Natural killer cell treated with Interleukin-12 subunit alpha and Interleukin-12 subunit beta and Interleukin-15 and Interleukin-18, amount 100 ng/mL, for 72 hours (primary cell): ENCODE measurements around the gene FOXL3. TPM values are rescaled to one million over a fixed set of nuclear protein-coding genes. Genes with fewer than 3 reads are reported as not detected.

Source experiments
- ATAC-seq, 2 donors: fragments of 150-1000 bp; cut with Tn5 transposase in 1 of 2; sonication (Bioruptor Pico), chemical (Tn5 transposase) in 1 of 2; 2 replicates each; pipeline ENCODE4 v1.10.0; 2021
- DNase-seq: peaks from one replicate; pipeline ENCODE4 v3.0.0; 2022; ENCODE audit warnings: low spot score
- H3K27ac Mint-ChIP-seq, 2 donors: 1 replicate in 1 of 2; 2 replicates in 1 of 2; pipeline ENCODE4 v1.8.0; 2022; ENCODE audit warnings: mixed read lengths in 2 of 2, mild to moderate bottlenecking in 1 of 2, moderate library complexity in 1 of 2
- H3K27me3 Mint-ChIP-seq, 2 donors: 1 replicate in 1 of 2; 2 replicates in 1 of 2; pipeline ENCODE4 v1.8.0; 2022; ENCODE audit warnings: mixed read lengths in 2 of 2
- H3K36me3 Mint-ChIP-seq: one replicate; pipeline ENCODE4 v1.8.0; 2022; ENCODE audit warnings: mixed read lengths
- H3K4me1 Mint-ChIP-seq, 2 donors: 1 replicate in 1 of 2; 2 replicates in 1 of 2; pipeline ENCODE4 v1.8.0; 2022; ENCODE audit warnings: low read depth in 2 of 2, mixed read lengths in 2 of 2, mild to moderate bottlenecking in 1 of 2
- H3K4me3 Mint-ChIP-seq: one replicate; pipeline ENCODE4 v1.8.0; 2022; ENCODE audit warnings: mixed read lengths
- H3K9me3 Mint-ChIP-seq: 2 replicates; pipeline ENCODE4 v1.8.0; 2022; ENCODE audit warnings: mixed read lengths
- total RNA-seq, 2 donors: library from RNA; stranded (reverse); gene quantifications; one replicate each; pipeline ENCODE4 v1.2.3, GENCODE V29; 2022

The FOXL3 gene
- total RNA-seq, 2 donors from 2014 or later = not detected

DNA sequence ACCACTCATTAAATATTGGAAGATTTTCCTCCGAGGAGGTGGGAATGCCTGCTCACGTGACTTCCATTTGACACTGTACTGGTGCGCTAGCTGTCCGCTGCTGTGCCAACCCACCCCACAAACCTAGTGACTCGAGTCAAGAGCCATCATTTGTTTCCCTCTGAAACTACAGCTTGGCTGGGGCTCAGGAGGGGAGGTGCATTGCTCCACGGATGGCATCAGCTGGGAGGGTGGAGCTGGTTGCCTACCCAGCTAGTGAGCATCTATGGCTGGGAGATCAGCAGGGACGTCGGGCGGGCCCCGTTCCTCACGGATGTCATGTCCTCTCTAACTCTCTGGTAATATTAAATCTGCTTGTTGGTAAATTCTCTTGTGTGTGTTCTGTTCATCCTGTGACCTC lies 9.5 kb upstream of the FOXL3 start:
- Mint-ChIP-seq H3K27me3 (peaks cover 13 to 14% of the 10 kb centered on the region in 2 donors), H3K27ac (no peak overlapping the region), H3K4me1 (no peaks in the 10 kb centered on the region), H3K9me3 (no peaks in the 10 kb centered on the region), H3K36me3 (no peaks in the 10 kb centered on the region), H3K4me3 (no peak overlapping the region)
- no peak for DNase-seq
- ATAC-seq = no peak

DNA sequence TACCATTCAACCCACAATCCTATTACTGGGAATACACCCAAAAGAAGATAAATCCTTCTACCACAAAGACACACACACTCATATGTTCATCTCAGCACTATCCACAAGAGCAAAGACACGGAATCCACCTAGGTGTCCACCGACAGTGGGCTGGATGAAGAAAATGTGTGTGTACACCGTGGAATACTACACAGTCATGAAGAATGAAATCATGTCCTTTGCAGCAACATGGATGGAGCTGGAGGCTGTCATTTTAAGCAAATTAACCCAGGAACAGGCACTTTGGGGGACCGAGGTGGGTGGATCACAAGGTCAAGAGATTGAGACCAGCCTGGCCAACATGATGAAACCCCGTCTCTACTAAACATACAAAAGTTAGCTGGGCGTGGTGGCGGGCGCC lies 8.3 kb upstream of the FOXL3 start:
- ATAC-seq = no peak
- Mint-ChIP-seq H3K27me3 (peaks cover 13 to 16% of the 10 kb centered on the region in 2 donors), H3K36me3 (no peaks in the 10 kb centered on the region)

DNA sequence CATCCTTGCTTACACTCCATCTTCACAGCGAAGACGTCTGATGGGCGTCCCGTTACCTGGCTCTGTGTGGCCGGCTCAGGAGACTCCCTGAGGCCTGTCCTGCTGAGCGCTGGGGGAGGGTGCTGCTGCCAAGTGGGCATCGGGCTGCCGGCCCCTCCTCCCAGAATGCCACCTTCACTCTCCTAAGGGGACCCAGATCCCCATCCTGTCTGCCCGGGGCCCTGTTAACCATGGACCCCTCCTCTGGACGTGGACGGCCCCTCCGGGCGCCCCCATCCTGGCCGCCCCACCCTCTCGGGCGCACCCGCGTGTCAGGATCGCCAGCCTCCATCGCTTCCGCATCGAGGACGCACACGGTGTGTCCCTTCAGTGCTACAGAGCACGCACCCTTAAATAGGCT lies 7.3 kb upstream of the FOXL3 start:
- Mint-ChIP-seq H3K4me3 (no peak overlapping the region), H3K27ac (no peak overlapping the region), H3K36me3 (no peaks in the 10 kb centered on the region), H3K9me3 (no peaks in the 10 kb centered on the region), H3K27me3 (peaks cover 16 to 20% of the 10 kb centered on the region in 2 donors), H3K4me1 (no peaks in the 10 kb centered on the region)
- no peak for DNase-seq
- ATAC-seq = no peak

More for the DNA sequence above, 8.3 kb upstream of the FOXL3 start:
- Mint-ChIP-seq H3K4me3 (no peak overlapping the region), H3K9me3 (no peaks in the 10 kb centered on the region), H3K4me1 (no peaks in the 10 kb centered on the region), H3K27ac (no peak overlapping the region)
- DNase-seq = no peak

DNA sequence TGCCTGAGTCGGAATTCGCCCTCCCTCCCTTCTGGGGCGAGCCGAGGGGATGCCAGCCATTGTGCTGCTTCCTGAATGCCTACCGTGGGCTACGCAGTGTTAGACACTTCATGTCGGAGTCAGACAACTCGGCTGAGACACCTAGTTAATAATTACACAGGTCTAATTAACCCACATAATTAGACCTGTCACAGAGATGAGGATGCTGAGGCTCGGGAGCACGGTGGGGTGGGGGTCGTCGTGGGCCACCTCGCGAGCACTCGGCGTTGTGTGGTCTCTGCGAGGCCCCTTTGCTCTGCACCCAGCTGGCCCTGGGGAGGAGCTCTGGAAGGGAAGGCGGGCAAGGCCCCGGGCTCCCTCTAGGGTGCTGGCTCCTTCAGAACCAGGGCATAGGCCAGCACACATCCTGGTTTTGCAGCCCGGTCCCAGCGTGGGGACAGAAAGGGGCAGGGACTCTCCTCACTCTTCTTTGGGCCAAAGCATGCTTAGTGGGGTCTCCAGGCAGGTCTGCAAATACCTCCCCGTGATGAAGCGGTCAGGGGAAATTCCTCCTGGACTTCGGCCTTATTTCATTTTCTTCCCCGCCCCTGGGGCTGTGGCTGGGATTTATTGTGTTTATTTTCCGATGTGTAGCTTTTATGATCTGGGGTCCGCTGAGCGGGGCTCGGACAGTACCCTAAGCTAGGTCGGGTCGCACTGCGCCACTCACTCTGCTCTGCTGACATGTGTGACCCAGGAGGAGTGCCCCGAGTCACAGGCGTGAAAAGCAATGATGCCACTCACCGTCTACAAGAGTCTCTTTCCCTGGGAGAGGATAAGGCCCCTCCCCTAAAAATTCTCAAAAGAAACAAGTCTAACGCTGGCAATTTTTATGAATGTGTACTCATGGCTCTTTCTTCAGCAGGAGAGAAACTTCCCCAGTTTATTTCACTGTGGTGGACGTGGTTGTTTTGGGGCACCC lies 4.9 kb upstream of the FOXL3 start:
- Mint-ChIP-seq H3K4me3 (no peak overlapping the region), H3K4me1 (no peaks in the 10 kb centered on the region), H3K36me3 (no peaks in the 10 kb centered on the region), H3K27ac (no peak overlapping the region), H3K9me3 (no peaks in the 10 kb centered on the region), H3K27me3 (peaks cover 18 to 26% of the 10 kb centered on the region in 2 donors)
- ATAC-seq (no peak), DNase-seq (no peak)

DNA sequence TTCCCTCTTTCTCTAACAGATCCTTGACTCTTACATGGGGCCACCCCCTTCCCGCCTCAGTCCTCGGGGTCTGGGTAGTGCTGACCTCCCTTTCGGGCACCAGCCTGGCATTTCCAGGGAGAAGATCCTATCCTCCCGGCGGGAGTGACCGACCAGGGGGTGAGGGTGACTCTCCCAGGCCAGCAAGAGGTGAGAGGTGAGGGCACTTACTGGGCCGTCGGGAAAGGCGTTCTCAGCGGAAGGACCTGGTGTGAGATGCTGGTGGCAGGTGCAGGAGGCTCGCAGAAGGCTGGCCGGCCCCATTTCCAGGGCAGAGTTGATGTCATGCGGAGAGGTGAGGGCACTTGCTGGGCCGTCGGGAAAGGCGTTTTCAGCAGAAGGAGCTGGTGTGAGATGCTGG lies 4.2 kb upstream of the FOXL3 start:
- H3K4me3 Mint-ChIP-seq = no peak overlapping the region

DNA sequence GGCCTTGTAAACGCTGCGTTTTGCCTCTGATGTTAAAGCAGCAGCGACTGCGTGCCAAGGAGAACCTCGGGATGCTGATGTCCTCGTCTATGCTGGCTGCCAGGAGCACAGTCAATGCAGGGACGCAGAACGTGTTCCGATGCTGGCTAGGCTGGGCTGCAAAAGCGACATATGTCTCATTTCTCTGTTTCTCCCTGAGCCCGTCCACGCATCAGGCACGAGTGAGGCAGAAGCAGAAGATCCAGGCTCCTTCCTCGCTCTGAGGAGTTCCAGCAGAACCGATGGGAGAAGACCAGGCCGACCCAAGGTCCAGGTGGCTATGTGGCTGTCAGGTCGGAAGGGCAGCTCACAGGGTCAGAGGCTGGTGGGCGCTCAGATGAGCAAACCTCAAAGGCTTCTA lies 3.7 kb upstream of the FOXL3 start:
- no peaks in the 10 kb centered on the region for H3K4me1 Mint-ChIP-seq
- no peak overlapping the region for H3K4me3 Mint-ChIP-seq
- H3K27me3 Mint-ChIP-seq = peaks cover 16 to 17% of the 10 kb centered on the region in 2 donors
- H3K9me3 Mint-ChIP-seq = no peaks in the 10 kb centered on the region
- no peak for ATAC-seq
- no peak for DNase-seq
- H3K27ac Mint-ChIP-seq = no peak overlapping the region
- no peaks in the 10 kb centered on the region for H3K36me3 Mint-ChIP-seq

More for the DNA sequence above, 4.2 kb upstream of the FOXL3 start:
- no peak for ATAC-seq
- Mint-ChIP-seq H3K9me3 (no peaks in the 10 kb centered on the region), H3K36me3 (no peaks in the 10 kb centered on the region), H3K27me3 (peaks cover 16 to 21% of the 10 kb centered on the region in 2 donors), H3K27ac (no peak overlapping the region), H3K4me1 (no peaks in the 10 kb centered on the region)
- no peak for DNase-seq

DNA sequence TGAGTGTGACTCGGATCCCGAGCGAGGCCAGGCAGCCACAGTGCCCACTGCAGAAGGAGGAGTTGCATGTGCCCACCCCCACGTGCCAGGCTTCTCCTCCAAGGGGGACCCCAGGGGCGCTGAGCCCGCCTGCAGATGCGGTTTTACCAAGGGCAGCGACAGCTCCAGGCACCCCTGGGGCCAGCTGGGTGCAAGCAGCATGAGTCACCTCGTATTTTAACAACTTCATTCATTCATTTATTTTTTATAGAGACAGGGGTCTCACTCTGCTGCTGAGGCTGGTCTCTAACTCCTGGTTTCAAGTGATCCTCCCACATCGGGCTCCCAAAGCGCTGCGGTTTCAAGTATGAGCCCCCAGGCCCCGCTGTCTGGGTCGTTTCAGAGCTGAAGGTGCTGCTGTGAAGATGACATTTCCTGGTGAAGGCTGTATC lies 1.3 kb upstream of the FOXL3 start:
- Mint-ChIP-seq H3K27me3 (peaks cover 17 to 20% of the 10 kb centered on the region in 2 donors), H3K9me3 (no peaks in the 10 kb centered on the region), H3K27ac (no peak overlapping the region), H3K4me1 (no peaks in the 10 kb centered on the region), H3K4me3 (no peak overlapping the region), H3K36me3 (no peaks in the 10 kb centered on the region)
- DNase-seq (no peak), ATAC-seq (no peak)

DNA sequence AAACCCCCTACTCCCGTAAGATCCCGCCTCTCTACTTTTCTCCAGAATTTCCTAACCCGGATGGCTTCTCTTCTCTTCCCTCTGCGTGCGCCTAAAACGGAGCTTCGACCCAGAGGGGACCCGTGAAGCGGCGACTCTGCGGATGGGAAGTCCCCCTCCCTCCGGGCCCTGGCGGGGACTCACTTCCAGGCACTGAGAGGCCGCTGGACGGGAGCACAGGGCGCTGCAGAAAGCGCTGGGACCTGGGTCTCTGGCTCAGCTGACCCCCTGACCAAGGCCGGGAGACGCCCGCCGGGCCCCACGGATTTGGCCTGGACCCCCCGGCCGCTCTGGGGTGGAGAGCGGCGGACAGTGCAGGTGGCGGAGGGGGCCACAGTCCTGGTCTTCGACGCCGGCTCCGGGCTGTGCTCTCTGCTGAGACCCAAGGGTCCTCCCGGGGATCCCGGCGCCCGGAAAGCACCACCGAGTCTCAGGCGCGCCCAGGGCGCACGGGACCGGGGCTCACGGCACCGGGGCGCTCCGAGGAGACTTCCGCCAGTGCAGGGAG lies 688 bp upstream of the FOXL3 start:
- no peaks in the 10 kb centered on the region for H3K9me3 Mint-ChIP-seq
- H3K4me3 Mint-ChIP-seq = no peak overlapping the region
- ATAC-seq = no peak
- no peak overlapping the region for H3K27ac Mint-ChIP-seq
- DNase-seq = no peak
- H3K27me3 Mint-ChIP-seq = peaks cover 17 to 20% of the 10 kb centered on the region in 2 donors
- H3K36me3 Mint-ChIP-seq = no peaks in the 10 kb centered on the region
- no peaks in the 10 kb centered on the region for H3K4me1 Mint-ChIP-seq

DNA sequence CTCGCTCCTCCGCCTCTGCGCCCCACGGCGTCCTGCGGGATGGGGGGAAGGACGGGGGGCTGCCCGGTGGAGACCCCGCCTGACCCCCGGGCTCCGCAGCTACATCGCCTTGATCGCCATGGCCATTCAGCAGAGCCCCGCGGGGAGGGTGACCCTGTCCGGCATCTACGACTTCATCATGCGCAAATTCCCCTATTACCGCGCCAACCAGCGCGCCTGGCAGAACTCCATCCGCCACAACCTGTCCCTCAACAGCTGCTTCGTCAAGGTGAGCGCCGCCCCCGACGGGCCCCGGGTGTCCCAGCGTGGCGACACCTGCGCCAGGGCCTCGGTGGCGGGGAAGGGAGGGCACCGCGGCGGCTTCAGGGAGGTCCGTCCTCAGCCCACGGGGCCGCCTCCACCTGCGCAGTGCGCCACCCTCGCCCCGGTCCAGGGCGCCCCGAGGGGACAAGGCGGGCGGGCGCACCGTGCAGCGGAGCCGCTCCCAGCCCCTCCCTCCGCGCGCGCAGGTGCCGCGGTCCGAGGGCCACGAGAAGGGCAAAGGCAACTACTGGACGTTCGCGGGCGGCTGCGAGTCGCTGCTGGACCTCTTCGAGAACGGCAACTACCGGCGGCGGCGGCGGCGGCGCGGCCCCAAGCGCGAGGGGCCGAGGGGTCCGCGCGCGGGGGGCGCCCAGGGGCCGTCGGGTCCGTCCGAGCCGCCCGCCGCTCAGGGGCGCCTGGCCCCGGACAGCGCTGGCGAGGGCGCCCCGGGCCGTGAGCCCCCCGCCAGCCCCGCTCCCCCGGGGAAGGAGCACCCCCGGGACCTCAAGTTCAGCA lies 793 bp downstream of the FOXL3 start:
- Mint-ChIP-seq H3K27ac (no peak overlapping the region), H3K4me1 (no peaks in the 10 kb centered on the region), H3K4me3 (no peak overlapping the region), H3K27me3 (peaks cover 11 to 20% of the 10 kb centered on the region in 2 donors), H3K9me3 (no peaks in the 10 kb centered on the region), H3K36me3 (no peaks in the 10 kb centered on the region)
- DNase-seq (no peak), ATAC-seq (no peak)

DNA sequence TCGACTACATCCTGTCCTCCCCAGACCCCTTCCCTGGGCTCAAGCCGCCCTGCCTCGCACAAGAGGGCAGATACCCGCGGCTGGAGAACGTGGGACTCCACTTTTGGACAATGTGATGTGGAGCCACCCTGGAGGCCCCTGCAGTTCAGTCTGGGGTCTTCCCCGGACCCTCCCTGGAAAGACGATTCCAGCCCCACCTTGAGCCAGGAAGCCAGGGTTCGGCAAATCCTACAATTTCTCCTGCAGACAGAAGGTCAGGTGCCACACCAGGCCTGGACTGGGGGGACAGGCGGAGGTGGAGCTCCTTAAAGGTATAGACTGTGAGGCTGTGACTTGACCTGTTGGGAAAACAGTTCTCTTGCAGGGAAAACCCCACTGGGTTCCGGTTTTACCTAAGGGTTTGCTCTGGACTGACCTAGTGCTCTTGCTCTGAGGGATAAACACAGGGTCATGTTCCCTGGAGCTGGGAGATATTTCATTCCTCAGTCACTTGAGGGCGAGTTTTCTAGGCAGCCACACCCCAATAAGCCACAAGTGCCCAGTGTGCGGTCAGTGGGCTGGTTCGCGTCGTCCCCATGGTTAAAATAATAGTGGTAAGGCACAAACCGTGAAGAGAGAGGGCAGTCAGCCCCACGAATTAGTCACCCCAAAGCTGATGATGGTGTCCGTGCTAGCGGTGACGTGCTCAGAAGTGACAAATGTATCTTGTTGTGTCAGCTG lies 1.6 kb downstream of the FOXL3 start:
- Mint-ChIP-seq H3K9me3 (no peaks in the 10 kb centered on the region), H3K4me1 (no peaks in the 10 kb centered on the region), H3K36me3 (no peaks in the 10 kb centered on the region), H3K27me3 (peaks cover 11 to 20% of the 10 kb centered on the region in 2 donors), H3K27ac (no peak overlapping the region), H3K4me3 (no peak overlapping the region)
- no peak for DNase-seq
- ATAC-seq = no peak

DNA sequence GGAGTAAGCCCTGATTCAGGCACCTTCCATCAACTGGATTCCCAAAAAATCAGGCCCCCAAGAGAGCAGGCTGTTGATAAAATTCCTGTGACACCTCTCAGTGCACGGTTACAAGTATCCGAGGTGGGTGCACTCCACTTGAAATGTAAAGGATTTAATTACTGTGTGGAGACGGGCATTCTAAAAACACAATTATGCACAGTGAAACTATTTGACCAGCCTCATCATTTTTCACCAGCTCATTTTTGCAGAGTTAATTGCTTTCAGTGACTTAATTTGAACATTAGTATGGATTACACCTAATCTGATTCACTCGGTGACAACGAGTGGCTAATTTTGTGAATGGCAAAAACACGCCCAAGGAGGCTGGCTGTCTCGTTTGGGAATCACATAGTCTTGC lies 2.3 kb downstream of the FOXL3 start:
- DNase-seq (no peak), ATAC-seq (no peak)
- peaks cover 11 to 17% of the 10 kb centered on the region in 2 donors for H3K27me3 Mint-ChIP-seq
- no peaks in the 10 kb centered on the region for H3K4me1 Mint-ChIP-seq
- no peak overlapping the region for H3K4me3 Mint-ChIP-seq
- H3K9me3 Mint-ChIP-seq = no peaks in the 10 kb centered on the region
- H3K36me3 Mint-ChIP-seq = no peaks in the 10 kb centered on the region
- no peak overlapping the region for H3K27ac Mint-ChIP-seq

DNA sequence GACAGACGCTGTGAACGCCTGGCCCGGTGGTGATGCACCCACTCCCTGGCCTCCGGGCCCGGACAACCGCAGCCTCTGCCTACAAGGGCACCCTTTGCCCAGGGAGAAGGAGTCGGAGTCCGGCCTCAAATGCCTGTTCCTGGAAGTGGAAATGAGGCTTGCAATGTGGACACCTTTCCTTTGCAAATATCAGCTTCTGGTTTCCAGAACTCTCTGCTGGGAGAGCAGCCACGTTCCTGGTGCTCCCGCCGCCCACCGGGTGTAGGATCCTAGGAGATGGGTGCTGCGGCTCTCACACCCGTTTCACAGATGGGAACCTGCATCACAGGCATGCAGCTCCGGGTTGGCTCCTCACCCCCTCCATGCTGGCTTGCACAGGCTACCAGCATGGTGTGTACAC lies 2.9 kb downstream of the FOXL3 start:
- ATAC-seq (no peak), DNase-seq (no peak)
- H3K27me3 Mint-ChIP-seq = peaks cover 9 to 11% of the 10 kb centered on the region in 2 donors
- H3K36me3 Mint-ChIP-seq = no peaks in the 10 kb centered on the region
- H3K27ac Mint-ChIP-seq = no peak overlapping the region
- no peaks in the 10 kb centered on the region for H3K4me1 Mint-ChIP-seq
- H3K4me3 Mint-ChIP-seq = no peak overlapping the region
- no peaks in the 10 kb centered on the region for H3K9me3 Mint-ChIP-seq

DNA sequence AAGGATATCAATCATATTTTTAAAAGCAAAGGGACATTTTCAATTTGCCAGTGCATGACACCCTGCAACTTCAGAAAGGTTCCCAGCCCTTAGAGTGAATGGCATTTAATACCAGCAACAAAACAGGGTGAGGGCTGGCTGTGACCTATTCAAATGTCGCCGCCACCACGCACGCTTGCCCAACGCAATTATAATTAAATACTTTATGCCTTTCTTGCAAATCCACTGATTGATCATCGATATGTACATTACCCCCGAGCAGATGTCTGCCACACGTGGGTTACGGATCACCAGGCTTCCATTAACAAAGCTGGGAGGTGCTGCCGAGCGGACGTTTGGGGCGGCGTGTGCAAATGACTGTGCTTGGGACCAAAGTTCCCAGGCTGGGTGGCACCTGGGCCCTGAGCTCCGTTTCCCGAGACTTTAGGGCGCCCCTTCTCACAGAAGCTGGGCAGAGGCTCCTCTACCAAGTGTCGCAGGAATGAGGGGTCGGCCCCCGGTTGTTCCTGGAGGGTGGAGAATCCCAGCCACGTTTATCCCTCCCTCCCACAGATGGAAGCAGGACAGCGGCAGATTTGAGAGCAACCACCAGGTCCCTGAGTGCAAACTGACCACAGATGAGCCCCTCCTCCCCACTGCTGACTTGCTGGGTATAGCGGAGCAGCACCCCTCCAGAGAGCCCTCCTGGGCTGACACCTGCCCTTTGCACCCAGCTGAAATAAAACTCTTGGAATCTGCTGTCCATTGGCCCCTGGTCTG lies 3.9 kb downstream of the FOXL3 start:
- Mint-ChIP-seq H3K27me3 (peaks cover 7 to 8% of the 10 kb centered on the region in 2 donors), H3K4me1 (no peaks in the 10 kb centered on the region), H3K9me3 (no peaks in the 10 kb centered on the region), H3K36me3 (no peaks in the 10 kb centered on the region), H3K4me3 (no peak overlapping the region), H3K27ac (no peak overlapping the region)
- ATAC-seq (no peak), DNase-seq (no peak)
